ENCODE data around the gene MRPL33.
"Not testable (repeated sequence)": the region's sequence is repeated elsewhere in the genome, so short reads cannot be mapped to it uniquely, and the experiment has no call there.

The MRPL33 gene

GRCh38 chr2:27745494-27745893, 26.0 kb upstream of the MRPL33 start:
- not testable (repeated sequence) for H3K27ac ChIP-seq (ENCODE audit: low read depth, low read length); H3K9ac ChIP-seq (ENCODE audit: low read depth, low read length)

GRCh38 chr2:27746325-27746724, 25.2 kb upstream of the MRPL33 start:
- H3K4me3 ChIP-seq (ENCODE audit: low read depth, low read length), result no peak overlapping the region
- no peaks in the 10 kb centered on the region for H3K4me1 ChIP-seq (ENCODE audit: control insufficient read depth, insufficient read depth, low read length)
- no peaks in the 10 kb centered on the region for H3K36me3 ChIP-seq (ENCODE audit: control insufficient read depth, insufficient read depth, low read length)
- no peak overlapping the region for H3K9ac ChIP-seq (ENCODE audit: low read depth, low read length)
- H3K27me3 ChIP-seq (ENCODE audit: control insufficient read depth, insufficient read depth, low read length), result no peaks in the 10 kb centered on the region
- no peaks in the 10 kb centered on the region for H3K9me3 ChIP-seq (ENCODE audit: control insufficient read depth, insufficient read depth, low read length)
- no peak overlapping the region for H3K27ac ChIP-seq (ENCODE audit: low read depth, low read length)

More at GRCh38 chr2:27745494-27745893, 26.0 kb upstream of the MRPL33 start:
- not testable (repeated sequence) for H3K4me1 ChIP-seq (ENCODE audit: control insufficient read depth, insufficient read depth, low read length); H3K27me3 ChIP-seq (ENCODE audit: control insufficient read depth, insufficient read depth, low read length); H3K36me3 ChIP-seq (ENCODE audit: control insufficient read depth, insufficient read depth, low read length); H3K4me3 ChIP-seq (ENCODE audit: low read depth, low read length); H3K9me3 ChIP-seq (ENCODE audit: control insufficient read depth, insufficient read depth, low read length)

GRCh38 chr2:27747827-27748352, 23.6 kb upstream of the MRPL33 start:
- H3K9me3 ChIP-seq (ENCODE audit: control insufficient read depth, insufficient read depth, low read length), result no peaks in the 10 kb centered on the region
- H3K27ac ChIP-seq (ENCODE audit: low read depth, low read length), result no peak overlapping the region
- peaks cover 7% of the 10 kb centered on the region for H3K4me1 ChIP-seq (ENCODE audit: control insufficient read depth, insufficient read depth, low read length)
- no peak overlapping the region for H3K9ac ChIP-seq (ENCODE audit: low read depth, low read length)
- no peaks in the 10 kb centered on the region for H3K36me3 ChIP-seq (ENCODE audit: control insufficient read depth, insufficient read depth, low read length)
- H3K4me3 ChIP-seq (ENCODE audit: low read depth, low read length), result no peak overlapping the region
- H3K27me3 ChIP-seq (ENCODE audit: control insufficient read depth, insufficient read depth, low read length), result no peaks in the 10 kb centered on the region

- not testable (repeated sequence) for H3K27ac ChIP-seq (ENCODE audit: low read depth, low read length); H3K27me3 ChIP-seq (ENCODE audit: control insufficient read depth, insufficient read depth, low read length); H3K9me3 ChIP-seq (ENCODE audit: control insufficient read depth, insufficient read depth, low read length); H3K36me3 ChIP-seq (ENCODE audit: control insufficient read depth, insufficient read depth, low read length); H3K4me3 ChIP-seq (ENCODE audit: low read depth, low read length); H3K9ac ChIP-seq (ENCODE audit: low read depth, low read length)
- peaks cover 16% of the 10 kb centered on the region for H3K4me1 ChIP-seq (ENCODE audit: control insufficient read depth, insufficient read depth, low read length)
These were observed 22.5 kb upstream of the MRPL33 start for GRCh38 chr2:27748803-27749554.

GRCh38 chr2:27751377-27751776, 20.1 kb upstream of the MRPL33 start:
- H3K4me3 ChIP-seq (ENCODE audit: low read depth, low read length), result no peak overlapping the region
- H3K36me3 ChIP-seq (ENCODE audit: control insufficient read depth, insufficient read depth, low read length), result no peaks in the 10 kb centered on the region
- no peak overlapping the region for H3K27ac ChIP-seq (ENCODE audit: low read depth, low read length)
- no peak overlapping the region for H3K9ac ChIP-seq (ENCODE audit: low read depth, low read length)
- H3K9me3 ChIP-seq (ENCODE audit: control insufficient read depth, insufficient read depth, low read length), result no peaks in the 10 kb centered on the region
- peaks cover 16% of the 10 kb centered on the region for H3K4me1 ChIP-seq (ENCODE audit: control insufficient read depth, insufficient read depth, low read length)
- H3K27me3 ChIP-seq (ENCODE audit: control insufficient read depth, insufficient read depth, low read length), result no peaks in the 10 kb centered on the region

GRCh38 chr2:27752551-27753237, 18.8 kb upstream of the MRPL33 start:
- Histone ChIP-seq H3K27ac (ENCODE audit: low read depth, low read length) (peak overlapping the region; percentile 93), H3K4me3 (ENCODE audit: low read depth, low read length) (peak overlapping the region; percentile 59), H3K9ac (ENCODE audit: low read depth, low read length) (peak overlapping the region; percentile 90), H3K27me3 (ENCODE audit: control insufficient read depth, insufficient read depth, low read length) (no peaks in the 10 kb centered on the region), H3K36me3 (ENCODE audit: control insufficient read depth, insufficient read depth, low read length) (no peaks in the 10 kb centered on the region), H3K4me1 (ENCODE audit: control insufficient read depth, insufficient read depth, low read length) (peaks cover 16% of the 10 kb centered on the region), H3K9me3 (ENCODE audit: control insufficient read depth, insufficient read depth, low read length) (no peaks in the 10 kb centered on the region)

GRCh38 chr2:27754138-27754588, 17.4 kb upstream of the MRPL33 start:
- no peak overlapping the region for H3K4me3 ChIP-seq (ENCODE audit: low read depth, low read length)
- peaks cover 16% of the 10 kb centered on the region for H3K4me1 ChIP-seq (ENCODE audit: control insufficient read depth, insufficient read depth, low read length)
- H3K9ac ChIP-seq (ENCODE audit: low read depth, low read length), result no peak overlapping the region
- H3K9me3 ChIP-seq (ENCODE audit: control insufficient read depth, insufficient read depth, low read length), result no peaks in the 10 kb centered on the region
- no peaks in the 10 kb centered on the region for H3K27me3 ChIP-seq (ENCODE audit: control insufficient read depth, insufficient read depth, low read length)
- H3K27ac ChIP-seq (ENCODE audit: low read depth, low read length), result no peak overlapping the region
- H3K36me3 ChIP-seq (ENCODE audit: control insufficient read depth, insufficient read depth, low read length), result no peaks in the 10 kb centered on the region

- Histone ChIP-seq H3K4me3 (ENCODE audit: low read depth, low read length) (no peak overlapping the region), H3K36me3 (ENCODE audit: control insufficient read depth, insufficient read depth, low read length) (no peaks in the 10 kb centered on the region), H3K27ac (ENCODE audit: low read depth, low read length) (no peak overlapping the region), H3K27me3 (ENCODE audit: control insufficient read depth, insufficient read depth, low read length) (no peaks in the 10 kb centered on the region), H3K9me3 (ENCODE audit: control insufficient read depth, insufficient read depth, low read length) (no peaks in the 10 kb centered on the region), H3K4me1 (ENCODE audit: control insufficient read depth, insufficient read depth, low read length) (peaks cover 16% of the 10 kb centered on the region), H3K9ac (ENCODE audit: low read depth, low read length) (no peak overlapping the region)
These were observed 16.7 kb upstream of the MRPL33 start for GRCh38 chr2:27754831-27755230.

GRCh38 chr2:27756091-27756490, 15.4 kb upstream of the MRPL33 start:
- H3K9me3 ChIP-seq (ENCODE audit: control insufficient read depth, insufficient read depth, low read length), result no peaks in the 10 kb centered on the region
- H3K27me3 ChIP-seq (ENCODE audit: control insufficient read depth, insufficient read depth, low read length), result no peaks in the 10 kb centered on the region
- no peak overlapping the region for H3K9ac ChIP-seq (ENCODE audit: low read depth, low read length)
- no peaks in the 10 kb centered on the region for H3K36me3 ChIP-seq (ENCODE audit: control insufficient read depth, insufficient read depth, low read length)
- no peak overlapping the region for H3K27ac ChIP-seq (ENCODE audit: low read depth, low read length)
- H3K4me1 ChIP-seq (ENCODE audit: control insufficient read depth, insufficient read depth, low read length), result peaks cover 16% of the 10 kb centered on the region
- H3K4me3 ChIP-seq (ENCODE audit: low read depth, low read length), result no peak overlapping the region

GRCh38 chr2:27756544-27757498, 14.7 kb upstream of the MRPL33 start:
- no peaks in the 10 kb centered on the region for H3K27me3 ChIP-seq (ENCODE audit: control insufficient read depth, insufficient read depth, low read length)
- no peak overlapping the region for H3K4me3 ChIP-seq (ENCODE audit: low read depth, low read length)
- H3K9ac ChIP-seq (ENCODE audit: low read depth, low read length), result no peak overlapping the region
- H3K4me1 ChIP-seq (ENCODE audit: control insufficient read depth, insufficient read depth, low read length), result peaks cover 16% of the 10 kb centered on the region
- no peaks in the 10 kb centered on the region for H3K36me3 ChIP-seq (ENCODE audit: control insufficient read depth, insufficient read depth, low read length)
- H3K27ac ChIP-seq (ENCODE audit: low read depth, low read length), result no peak overlapping the region
- no peaks in the 10 kb centered on the region for H3K9me3 ChIP-seq (ENCODE audit: control insufficient read depth, insufficient read depth, low read length)

Data from HUES48 (cell line).